Measurements from ENCODE around the gene FAM47E.

FAM47E gene

DNA sequence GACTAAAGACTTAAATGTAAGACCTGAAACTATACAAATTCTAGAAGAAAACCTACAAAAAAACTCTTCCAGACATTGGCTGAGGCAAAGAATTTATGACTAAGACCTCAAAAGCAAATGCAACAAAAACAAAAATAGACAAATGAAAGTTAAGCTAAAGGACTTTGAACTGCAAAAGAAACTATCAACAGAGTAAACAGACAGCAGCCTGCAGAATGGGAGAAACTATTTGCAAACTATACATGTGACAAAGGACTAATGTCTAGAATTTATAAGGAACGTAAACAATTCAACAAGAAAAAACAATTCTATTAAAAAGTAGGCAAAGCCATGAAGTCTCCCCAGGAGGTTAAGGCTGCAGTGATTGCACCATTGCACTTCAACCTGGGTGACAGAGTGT, 9.1 kb downstream of the FAM47E start:
- TF ChIP-seq, protein P1, sequence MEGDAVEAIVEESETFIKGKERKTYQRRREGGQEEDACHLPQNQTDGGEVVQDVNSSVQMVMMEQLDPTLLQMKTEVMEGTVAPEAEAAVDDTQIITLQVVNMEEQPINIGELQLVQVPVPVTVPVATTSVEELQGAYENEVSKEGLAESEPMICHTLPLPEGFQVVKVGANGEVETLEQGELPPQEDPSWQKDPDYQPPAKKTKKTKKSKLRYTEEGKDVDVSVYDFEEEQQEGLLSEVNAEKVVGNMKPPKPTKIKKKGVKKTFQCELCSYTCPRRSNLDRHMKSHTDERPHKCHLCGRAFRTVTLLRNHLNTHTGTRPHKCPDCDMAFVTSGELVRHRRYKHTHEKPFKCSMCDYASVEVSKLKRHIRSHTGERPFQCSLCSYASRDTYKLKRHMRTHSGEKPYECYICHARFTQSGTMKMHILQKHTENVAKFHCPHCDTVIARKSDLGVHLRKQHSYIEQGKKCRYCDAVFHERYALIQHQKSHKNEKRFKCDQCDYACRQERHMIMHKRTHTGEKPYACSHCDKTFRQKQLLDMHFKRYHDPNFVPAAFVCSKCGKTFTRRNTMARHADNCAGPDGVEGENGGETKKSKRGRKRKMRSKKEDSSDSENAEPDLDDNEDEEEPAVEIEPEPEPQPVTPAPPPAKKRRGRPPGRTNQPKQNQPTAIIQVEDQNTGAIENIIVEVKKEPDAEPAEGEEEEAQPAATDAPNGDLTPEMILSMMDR (IDR thresholded peaks at IDR 0.05; ENCODE audit: extremely low read depth, insufficient read depth, missing control alignments): no peak
- in situ Hi-C loops (cut with MboI; ENCODE audit: low pct_unique_long_range_greater_than_20kb, low sequenced_read_pairs, unreplicated experiment): no loop called here
- no peak for DNase-seq (ENCODE audit: low spot score)

DNA sequence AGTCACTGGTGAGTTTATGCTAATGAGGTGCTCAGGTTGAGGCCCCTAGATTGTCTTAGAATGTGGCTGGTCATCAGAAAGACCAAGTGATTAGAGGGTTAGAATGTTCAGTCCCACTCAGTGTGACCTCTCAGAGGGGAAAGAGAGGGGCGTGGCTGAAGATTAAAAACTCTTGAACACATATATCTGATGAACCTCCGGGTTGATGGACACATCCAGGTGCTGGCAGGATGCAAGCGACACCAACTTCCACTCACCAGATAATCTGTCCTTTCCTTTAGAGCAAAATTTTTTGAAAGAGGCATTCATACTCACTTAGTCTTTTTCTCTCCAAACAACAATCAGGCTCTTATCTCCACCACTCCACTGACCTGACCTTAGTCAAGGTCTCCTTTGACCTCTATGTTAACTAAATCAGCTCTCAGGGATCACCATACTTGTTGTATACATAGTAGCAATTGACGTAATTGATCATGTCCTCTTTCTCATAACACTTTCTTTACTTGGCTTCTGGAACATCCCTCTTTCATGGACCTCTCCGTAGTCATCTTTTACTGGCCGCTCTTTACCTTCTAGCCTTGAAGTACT, 14.2 kb downstream of the FAM47E start:
- no peak for DNase-seq (ENCODE audit: low spot score)
- in situ Hi-C loops (cut with MboI; ENCODE audit: low pct_unique_long_range_greater_than_20kb, low sequenced_read_pairs, unreplicated experiment): no loop called here
- TF ChIP-seq, protein P1 (IDR thresholded peaks at IDR 0.05; ENCODE audit: extremely low read depth, insufficient read depth, missing control alignments): no peak

DNA sequence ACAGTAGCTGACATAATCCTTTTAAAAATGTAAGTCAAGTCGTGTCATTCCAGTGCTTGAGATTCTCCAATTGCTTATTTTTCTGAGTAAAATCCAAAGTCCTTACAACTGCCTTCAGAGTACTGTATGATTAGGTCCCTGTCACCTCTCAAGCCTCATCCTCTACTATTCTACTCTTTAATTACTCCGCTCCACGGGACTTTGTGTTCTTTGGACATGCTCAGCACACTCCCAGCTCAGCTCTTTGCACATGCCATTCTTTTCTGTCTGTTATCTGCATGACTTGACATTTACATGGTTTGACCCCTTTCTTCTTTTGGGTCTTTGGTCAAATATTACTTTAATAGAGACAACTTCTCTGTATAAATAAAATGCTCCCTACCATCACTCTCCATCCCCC, 15.1 kb downstream of the FAM47E start:
- no peak for DNase-seq (ENCODE audit: low spot score)
- TF ChIP-seq, protein P1 (IDR thresholded peaks at IDR 0.05; ENCODE audit: extremely low read depth, insufficient read depth, missing control alignments): no peak
- in situ Hi-C loops (cut with MboI; ENCODE audit: low pct_unique_long_range_greater_than_20kb, low sequenced_read_pairs, unreplicated experiment): no loop called here

DNA sequence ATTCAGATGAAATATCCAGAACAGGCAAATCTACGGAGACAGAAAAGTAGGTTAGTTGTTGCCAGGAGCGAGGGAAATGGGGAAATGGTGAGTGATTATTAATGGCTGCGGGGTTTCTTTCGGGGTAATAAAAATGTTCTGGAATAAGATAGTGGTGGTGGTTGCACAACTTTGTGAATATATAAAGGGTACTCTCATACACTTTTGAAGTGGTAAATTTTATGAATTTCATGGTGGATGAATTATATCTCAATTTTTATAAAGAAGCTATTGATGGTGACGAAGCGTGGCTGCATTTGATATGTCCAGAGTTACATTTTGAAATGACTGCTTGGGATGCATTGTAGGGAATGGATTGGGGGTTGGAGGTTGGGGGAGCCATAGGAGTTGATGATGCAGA, 16.3 kb downstream of the FAM47E start:
- DNase-seq (ENCODE audit: low spot score): no peak
- in situ Hi-C loops (cut with MboI; ENCODE audit: low pct_unique_long_range_greater_than_20kb, low sequenced_read_pairs, unreplicated experiment): no loop called here
- TF ChIP-seq, protein P1 (IDR thresholded peaks at IDR 0.05; ENCODE audit: extremely low read depth, insufficient read depth, missing control alignments): no peak

DNA sequence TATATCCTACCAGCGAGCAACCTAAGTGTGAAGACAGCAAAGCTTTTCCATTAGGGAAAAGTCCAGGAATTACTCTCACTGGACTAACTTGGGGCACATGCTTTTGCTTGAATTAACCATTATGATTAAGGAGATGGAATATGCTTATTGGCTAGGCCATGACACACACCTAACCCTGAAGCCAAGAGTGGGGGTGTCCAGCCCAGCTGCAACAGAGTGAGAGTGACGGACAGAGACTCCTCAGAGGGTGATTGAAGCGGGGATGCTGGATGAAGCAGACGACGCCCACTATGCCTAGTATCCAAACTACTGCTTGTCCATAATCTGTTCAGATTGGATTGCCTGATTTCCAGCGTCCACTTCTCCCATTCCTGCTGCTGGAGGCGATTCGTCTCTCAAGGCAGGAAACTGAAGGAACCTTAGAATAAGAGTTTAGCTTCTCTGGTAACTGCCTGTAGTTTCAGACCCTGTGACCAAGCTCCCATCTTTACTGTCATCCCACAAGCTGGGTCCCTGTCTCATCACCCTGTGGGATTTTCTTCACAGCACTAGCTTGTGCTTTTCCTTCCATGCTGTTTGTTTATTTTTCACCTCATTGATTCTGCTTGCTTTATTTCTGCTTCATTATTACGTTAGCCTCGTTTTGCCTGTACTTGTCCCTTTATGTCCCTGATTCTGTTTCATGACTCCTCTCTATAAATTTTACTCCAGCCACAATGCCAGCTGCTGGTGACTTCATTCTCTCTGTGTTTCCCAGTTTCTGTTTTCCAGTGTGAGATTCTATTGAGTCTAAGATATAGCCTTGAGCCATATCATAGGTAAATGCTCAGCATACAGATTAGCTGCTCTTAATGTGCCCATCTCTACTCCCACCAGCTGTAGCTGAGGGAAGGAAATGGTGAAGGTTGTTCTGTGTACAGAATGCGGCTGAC, 19.0 kb downstream of the FAM47E start:
- in situ Hi-C loops (cut with MboI; ENCODE audit: low pct_unique_long_range_greater_than_20kb, low sequenced_read_pairs, unreplicated experiment): no loop called here
- DNase-seq (ENCODE audit: low spot score): no peak
- TF ChIP-seq, protein P1 (IDR thresholded peaks at IDR 0.05; ENCODE audit: extremely low read depth, insufficient read depth, missing control alignments): no peak

DNA sequence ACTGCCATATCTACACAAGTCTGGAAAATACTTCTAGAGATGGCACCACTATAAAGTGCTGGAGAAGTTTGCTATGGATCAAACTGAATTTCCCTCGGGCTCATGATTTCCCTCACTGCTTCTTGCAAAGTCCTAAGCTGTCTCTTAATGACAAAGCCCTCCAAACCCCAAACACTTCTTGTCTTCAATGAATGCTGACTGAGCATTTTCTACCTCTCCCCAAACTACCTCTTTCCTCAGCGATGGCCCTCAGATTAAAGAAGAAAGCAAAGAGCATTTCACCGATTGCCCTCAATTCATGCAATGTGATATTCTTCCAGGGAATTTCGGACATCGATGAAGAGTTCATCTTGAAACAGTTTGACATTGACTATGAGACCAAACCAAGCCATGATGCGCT, 19.7 kb downstream of the FAM47E start:
- TF ChIP-seq, protein P1 (IDR thresholded peaks at IDR 0.05; ENCODE audit: extremely low read depth, insufficient read depth, missing control alignments): no peak
- in situ Hi-C loops (cut with MboI; ENCODE audit: low pct_unique_long_range_greater_than_20kb, low sequenced_read_pairs, unreplicated experiment): no loop called here
- no peak for DNase-seq (ENCODE audit: low spot score)
